ENCODE measurements around the gene RIN1. TPM values are rescaled to one million over a fixed set of nuclear protein-coding genes. Genes with fewer than 3 reads are reported as not detected.

RIN1 gene
- total and polyA plus RNA-seq, 2 donors (not counting 3 experiments of a cell fraction or from before 2014, with no cell fraction given): 4.4 to 10.2 TPM

GRCh38 chr11:66361502-66361941 is 25.3 kb upstream of the RIN1 start:
- H3K27ac ChIP-seq (ENCODE audit: insufficient read depth, low read depth, low read length): no peak overlapping the region
- H3K9me3 ChIP-seq (replicated peaks; ENCODE audit: control insufficient read depth, insufficient read depth, low read length): no peaks in the 10 kb centered on the region
- H3K9me1 ChIP-seq (replicated peaks; ENCODE audit: control insufficient read depth, extremely low read depth, insufficient read depth, low read length): no peaks in the 10 kb centered on the region
- H2AFZ ChIP-seq (ENCODE audit: low read depth, low read length): no peak overlapping the region
- H3K36me3 ChIP-seq (ENCODE audit: control insufficient read depth in 2 of 2, extremely low read depth in 1 of 2, insufficient read depth in 2 of 2, low read length in 2 of 2): no peaks in the 10 kb centered on the region
- H3K4me3 ChIP-seq (replicated peaks in 1 of 3; ENCODE audit: insufficient read depth in 1 of 3, low read depth in 1 of 3, low read length in 3 of 3): no peak overlapping the region
- no peak for TF ChIP-seq JUN (IDR thresholded peaks at IDR 0.05; ENCODE audit: borderline replicate concordance, insufficient read depth, insufficient read length, low read depth)
- no peak for TF ChIP-seq POLR2AphosphoS5 (IDR thresholded peaks at IDR 0.05; ENCODE audit: insufficient read depth, low read depth, low read length)
- TF ChIP-seq EZH2 (IDR thresholded peaks at IDR 0.05; ENCODE audit: borderline replicate concordance, low read depth, low read length, severe bottlenecking): no peak
- no peak for TF ChIP-seq POLR2A (IDR thresholded peaks at IDR 0.05; ENCODE audit: low read depth, low read length)
- no peak for TF ChIP-seq MYC (IDR thresholded peaks at IDR 0.05; ENCODE audit: low read depth, low read length)
- TF ChIP-seq GATA2 (IDR thresholded peaks at IDR 0.05; ENCODE audit: insufficient read depth, insufficient read length, low read depth, low read length): no peak
- no peak for TF ChIP-seq FOS (IDR thresholded peaks at IDR 0.05; ENCODE audit: borderline replicate concordance, insufficient read depth, low read length)
- TF ChIP-seq, protein P1, sequence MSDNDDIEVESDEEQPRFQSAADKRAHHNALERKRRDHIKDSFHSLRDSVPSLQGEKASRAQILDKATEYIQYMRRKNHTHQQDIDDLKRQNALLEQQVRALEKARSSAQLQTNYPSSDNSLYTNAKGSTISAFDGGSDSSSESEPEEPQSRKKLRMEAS (IDR thresholded peaks at IDR 0.05; ENCODE audit: insufficient read depth, insufficient read length): no peak
- TF ChIP-seq, protein P2, sequence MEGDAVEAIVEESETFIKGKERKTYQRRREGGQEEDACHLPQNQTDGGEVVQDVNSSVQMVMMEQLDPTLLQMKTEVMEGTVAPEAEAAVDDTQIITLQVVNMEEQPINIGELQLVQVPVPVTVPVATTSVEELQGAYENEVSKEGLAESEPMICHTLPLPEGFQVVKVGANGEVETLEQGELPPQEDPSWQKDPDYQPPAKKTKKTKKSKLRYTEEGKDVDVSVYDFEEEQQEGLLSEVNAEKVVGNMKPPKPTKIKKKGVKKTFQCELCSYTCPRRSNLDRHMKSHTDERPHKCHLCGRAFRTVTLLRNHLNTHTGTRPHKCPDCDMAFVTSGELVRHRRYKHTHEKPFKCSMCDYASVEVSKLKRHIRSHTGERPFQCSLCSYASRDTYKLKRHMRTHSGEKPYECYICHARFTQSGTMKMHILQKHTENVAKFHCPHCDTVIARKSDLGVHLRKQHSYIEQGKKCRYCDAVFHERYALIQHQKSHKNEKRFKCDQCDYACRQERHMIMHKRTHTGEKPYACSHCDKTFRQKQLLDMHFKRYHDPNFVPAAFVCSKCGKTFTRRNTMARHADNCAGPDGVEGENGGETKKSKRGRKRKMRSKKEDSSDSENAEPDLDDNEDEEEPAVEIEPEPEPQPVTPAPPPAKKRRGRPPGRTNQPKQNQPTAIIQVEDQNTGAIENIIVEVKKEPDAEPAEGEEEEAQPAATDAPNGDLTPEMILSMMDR (IDR thresholded peaks at IDR 0.05; ENCODE audit: extremely low read depth in 1 of 2, insufficient read depth in 1 of 2, low read depth in 1 of 2, low read length in 2 of 2): no peak
- no peak overlapping the region for H3K4me2 ChIP-seq (ENCODE audit: insufficient read depth, low read length)
- DNase-seq (ENCODE audit: low read depth, low spot score) (no peak), FAIRE-seq (no peak)
- no peaks in the 10 kb centered on the region for H3K27me3 ChIP-seq (ENCODE audit: control insufficient read depth in 2 of 2, insufficient read depth in 2 of 2, low read length in 2 of 2)
- H3K9ac ChIP-seq (replicated peaks; ENCODE audit: extremely low read depth, insufficient read depth, low read length): no peak overlapping the region
- ChIA-PET POLR2A (no interaction called here), CTCF (interaction anchor here (1.5 kb wide), 1 partner anchor 25 kb away, joined by 4 read pairs; no protein-coding TSS in a partner anchor)
- dilution Hi-C loops (cut with MboI; ENCODE audit: extremely low pct_ligation_motif_present, low sequenced_read_pairs): no loop called here
- no peaks in the 10 kb centered on the region for H4K20me1 ChIP-seq (replicated peaks; ENCODE audit: control insufficient read depth, extremely low read depth, insufficient read depth, low read length)
- no peaks in the 10 kb centered on the region for H3K79me2 ChIP-seq (ENCODE audit: control insufficient read depth, insufficient read depth, low read length)
- BruUV-seq (replicated peaks): no TSS peak
- H3K4me1 ChIP-seq (ENCODE audit: control insufficient read depth, extremely low read depth, insufficient read depth, low read length): no peaks in the 10 kb centered on the region
- intact Hi-C loops (cut with micrococcal nuclease): no loop called here

All from endothelial cell of umbilical vein (primary cell).